Stimulated activated CD4-positive, alpha-beta T cell treated with anti-CD3 and anti-CD28 coated beads, TNF-alpha, amount 100 ng/mL, for 1 hour (primary cell): ENCODE results near the gene PDZD8.
"Not testable (repeated sequence)": the region's sequence is repeated elsewhere in the genome, so short reads cannot be mapped to it uniquely, and the experiment has no call there.

Experiments
- DNase-seq, 3 donors: peaks; one replicate each; pipeline ENCODE4 v3.0.0-alpha.2; 2020; ENCODE audit warnings: low read depth in 3 of 3, low spot score in 1 of 3

The PDZD8 gene

DNA sequence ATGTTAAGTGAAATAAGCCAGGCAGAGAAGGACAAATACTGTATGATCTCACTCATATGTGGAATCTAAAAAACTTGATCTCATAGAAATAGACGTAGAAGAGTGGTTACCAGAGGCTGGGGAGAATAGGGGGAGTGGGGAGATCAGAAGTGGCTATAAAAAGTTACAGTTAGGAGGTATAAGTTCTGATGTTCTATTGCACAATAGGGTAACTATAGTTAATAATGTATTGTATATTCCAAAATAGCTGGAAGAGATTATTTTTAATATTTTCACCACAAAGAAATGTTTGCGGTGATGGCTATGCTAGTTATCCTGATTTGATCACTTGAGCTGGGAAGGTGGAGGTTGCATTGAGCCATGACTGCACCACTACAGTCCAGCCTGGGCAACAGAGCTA, 80.5 kb downstream of the PDZD8 start:
- DNase-seq: no peak

GRCh38 chr10:117294039-117294645, 81.1 kb downstream of the PDZD8 start:
- DNase-seq: no peak

DNA sequence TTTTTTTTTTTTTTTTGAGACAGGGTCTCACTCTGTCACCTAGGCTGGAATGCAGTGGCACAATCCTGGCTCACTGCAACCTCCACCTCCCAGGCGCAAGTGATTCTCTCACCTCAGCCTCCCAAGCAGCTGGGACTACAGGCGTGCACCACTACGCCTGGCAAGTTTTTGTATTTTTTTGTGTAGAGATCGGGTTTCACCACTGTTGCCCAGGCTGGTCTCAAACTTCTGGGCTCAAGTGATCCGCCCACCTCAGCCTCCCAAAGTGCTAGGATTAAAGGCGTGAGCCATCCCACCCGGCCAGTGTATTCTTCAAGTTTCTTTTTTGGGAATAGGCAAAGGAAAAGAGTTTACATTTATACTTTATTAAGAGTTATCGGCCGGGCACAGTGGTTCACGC, 84.4 kb downstream of the PDZD8 start:
- not testable (repeated sequence) for DNase-seq

GRCh38 chr10:117284716-117285494, 90.3 kb downstream of the PDZD8 start:
- DNase-seq: no peak

DNA sequence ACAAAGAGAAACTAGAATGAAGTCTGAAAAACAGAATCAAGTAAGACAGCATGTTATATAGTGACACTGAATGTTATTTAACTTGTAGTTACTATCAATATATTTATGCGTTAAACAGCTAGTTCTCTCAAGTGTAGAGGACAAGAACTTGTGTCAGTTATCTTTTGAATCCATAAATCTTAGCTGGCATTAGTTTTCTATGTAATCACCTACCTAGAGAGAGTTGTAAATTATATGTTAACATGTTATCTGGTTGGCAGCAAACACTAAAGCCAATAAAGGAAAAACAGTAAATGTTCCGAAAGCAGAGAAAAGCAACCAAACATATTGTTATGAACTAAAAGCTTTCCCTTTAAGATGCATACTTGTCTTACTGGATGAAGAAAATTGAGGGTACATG, 97.6 kb downstream of the PDZD8 start:
- DNase-seq: no peak

- no peak for DNase-seq
These were observed 100.1 kb downstream of the PDZD8 start for GRCh38 chr10:117275121-117275520.

GRCh38 chr10:117274509-117274908, 100.7 kb downstream of the PDZD8 start:
- DNase-seq: no peak

DNA sequence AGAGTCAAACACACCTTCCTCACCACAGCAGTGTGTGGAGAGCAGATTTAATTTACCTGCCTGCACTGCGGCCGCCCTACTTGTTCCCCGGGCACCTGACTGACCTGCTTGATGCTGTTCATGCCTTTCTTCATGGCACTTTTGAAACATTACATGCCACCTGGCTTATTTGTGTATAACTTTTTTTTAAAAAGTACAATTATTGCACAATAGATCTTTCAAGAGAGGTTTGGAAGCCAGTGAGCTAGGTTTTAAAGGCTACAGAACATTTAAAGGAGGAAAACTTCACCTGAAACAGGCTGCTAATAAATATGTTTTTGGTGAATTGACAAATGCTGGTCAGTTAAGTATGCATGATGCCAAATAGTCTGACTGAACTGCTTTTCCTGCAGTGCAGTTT, 101.3 kb downstream of the PDZD8 start:
- DNase-seq: no peak

DNA sequence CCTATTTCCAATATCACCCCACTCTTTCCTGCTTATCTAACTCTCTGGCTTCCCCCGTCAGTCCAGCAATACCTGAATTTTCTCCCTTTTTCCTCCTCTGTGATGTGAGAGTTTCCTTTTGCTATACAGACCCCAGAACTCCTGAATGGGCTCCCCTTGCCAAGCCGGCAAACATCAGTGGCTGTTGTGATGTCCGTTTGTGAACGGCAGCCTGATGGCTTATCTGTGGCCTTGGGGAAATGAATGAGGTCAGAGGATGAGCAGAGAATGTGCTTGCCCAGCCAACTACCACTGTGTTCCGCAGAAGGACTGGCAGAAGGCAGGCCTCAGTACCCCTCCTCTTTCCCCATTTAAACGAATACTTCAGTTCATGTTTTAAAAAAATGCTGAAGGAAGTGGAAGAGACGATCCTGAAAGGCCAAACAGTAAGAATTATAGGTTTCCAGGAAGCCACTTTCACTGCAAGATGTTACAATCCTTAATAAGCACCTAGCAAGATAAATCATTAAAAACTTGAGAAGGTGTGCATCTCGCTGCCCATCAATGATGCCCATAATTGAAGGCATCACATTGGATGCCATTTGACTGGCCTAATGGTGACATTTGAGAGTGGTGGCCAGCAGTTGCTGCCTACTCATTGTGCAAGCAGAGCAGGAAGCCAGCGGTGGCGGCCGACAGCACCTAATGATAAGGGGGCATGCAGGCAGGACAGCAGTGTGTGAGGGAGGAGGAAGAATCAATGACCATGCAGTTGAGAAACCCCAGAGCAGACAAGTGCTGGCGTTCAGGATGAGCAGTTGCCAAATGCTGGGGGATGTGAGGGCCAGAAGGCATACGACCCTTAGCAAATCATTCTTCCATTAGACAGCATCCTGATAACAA, 102.8 kb downstream of the PDZD8 start:
- no peak for DNase-seq

- no peak for DNase-seq
These were observed 103.8 kb downstream of the PDZD8 start for GRCh38 chr10:117271427-117271826.

- no peak for DNase-seq
These were observed 106.3 kb downstream of the PDZD8 start for GRCh38 chr10:117268907-117269306.

- no peak for DNase-seq
These were observed 107.0 kb downstream of the PDZD8 start for GRCh38 chr10:117268258-117268657.

- no peak for DNase-seq
These were observed 108.4 kb downstream of the PDZD8 start for GRCh38 chr10:117266812-117267211.

DNA sequence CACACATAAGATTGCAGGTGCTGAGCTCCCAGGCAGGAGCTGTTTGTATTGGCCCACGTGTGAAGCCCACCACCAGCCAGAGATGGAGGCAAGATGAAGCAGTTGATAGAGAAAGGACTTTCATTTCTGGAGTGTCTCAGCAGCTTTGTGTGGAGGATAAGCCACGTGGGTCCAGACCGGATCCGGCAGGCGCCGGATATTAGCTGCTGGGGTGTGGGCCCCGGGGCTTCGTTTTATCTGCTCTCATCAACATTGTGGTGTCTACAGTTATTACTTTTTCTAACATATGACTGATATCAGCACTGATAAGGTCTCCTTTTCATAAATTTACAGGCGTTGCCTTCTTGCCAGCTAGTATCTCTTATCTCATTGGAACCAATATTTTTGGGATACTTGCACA, 108.8 kb downstream of the PDZD8 start:
- DNase-seq: no peak

GRCh38 chr10:117264782-117265181, 110.5 kb downstream of the PDZD8 start:
- no peak for DNase-seq

DNA sequence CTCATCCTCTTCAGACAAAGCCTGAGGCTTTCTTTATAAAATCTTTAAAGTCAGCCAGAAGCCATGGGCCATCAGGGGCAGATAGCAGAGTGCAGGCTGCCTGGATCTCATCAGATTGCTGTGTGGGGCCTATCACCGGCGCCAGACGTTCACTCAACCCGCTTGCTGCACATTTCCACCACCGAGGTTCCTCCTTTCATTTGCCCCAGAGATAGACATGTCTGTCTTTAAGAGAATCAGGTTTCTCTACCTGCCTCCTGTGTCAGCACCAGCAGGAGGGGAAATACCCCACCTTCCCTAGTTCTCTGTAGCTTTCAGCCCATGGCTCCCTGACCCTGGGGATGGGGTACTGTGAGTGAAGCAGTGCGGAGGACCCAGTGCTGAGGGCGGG, 112.3 kb downstream of the PDZD8 start:
- no peak for DNase-seq

DNA sequence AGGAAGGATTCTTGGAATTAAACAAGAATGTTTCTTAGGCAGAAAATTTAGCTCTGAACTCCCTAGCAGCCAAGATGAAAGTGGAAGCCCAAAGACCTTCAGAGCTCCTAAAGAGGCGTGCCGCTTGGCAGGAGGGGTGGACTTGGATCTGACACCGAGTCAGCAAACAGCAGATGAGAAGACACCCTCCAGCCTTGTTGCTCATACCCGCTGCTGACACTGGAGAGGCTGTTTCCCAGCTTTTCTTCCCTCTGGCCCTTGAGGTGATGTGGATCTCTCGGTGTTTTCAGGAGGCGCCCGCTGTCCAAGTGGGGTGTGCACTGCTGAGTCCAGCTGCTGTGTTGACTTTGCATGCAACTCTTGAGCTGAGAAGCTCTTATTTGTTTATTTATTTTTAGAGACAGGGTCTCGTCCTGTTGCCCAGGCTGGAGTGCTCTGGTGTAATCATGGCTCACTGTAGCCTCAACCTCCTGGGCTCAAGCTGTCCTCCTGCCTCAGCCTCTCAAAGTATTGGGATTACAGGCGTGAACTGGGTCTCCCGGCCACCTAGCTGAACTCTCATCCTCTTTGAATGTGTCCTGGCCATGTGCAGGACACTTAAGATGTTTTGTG, 112.8 kb downstream of the PDZD8 start:
- no peak for DNase-seq

- DNase-seq: no peak
These were observed 113.7 kb downstream of the PDZD8 start for GRCh38 chr10:117261501-117261900.

- no peak for DNase-seq
These were observed 115.2 kb downstream of the PDZD8 start for GRCh38 chr10:117260084-117260483.

DNA sequence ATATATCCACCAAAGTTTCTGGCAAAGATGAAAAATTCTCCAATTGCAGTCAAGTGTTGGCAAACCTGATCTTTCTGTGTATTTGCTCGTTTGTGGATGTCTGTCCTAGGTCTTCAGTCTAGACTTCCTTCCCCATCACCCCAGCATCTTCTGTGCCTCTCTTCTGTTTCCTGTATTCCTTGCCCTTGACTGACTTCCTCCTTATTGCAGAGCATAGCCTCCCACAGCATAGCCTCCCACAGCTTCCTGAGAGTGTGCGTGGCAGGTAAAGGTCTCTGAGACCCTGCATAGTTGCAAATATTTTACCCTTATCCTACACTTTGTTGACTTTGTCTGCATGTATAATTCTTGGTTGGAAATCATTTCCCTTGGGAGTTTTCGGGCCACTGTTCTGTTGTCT, 116.0 kb downstream of the PDZD8 start:
- no peak for DNase-seq

DNA sequence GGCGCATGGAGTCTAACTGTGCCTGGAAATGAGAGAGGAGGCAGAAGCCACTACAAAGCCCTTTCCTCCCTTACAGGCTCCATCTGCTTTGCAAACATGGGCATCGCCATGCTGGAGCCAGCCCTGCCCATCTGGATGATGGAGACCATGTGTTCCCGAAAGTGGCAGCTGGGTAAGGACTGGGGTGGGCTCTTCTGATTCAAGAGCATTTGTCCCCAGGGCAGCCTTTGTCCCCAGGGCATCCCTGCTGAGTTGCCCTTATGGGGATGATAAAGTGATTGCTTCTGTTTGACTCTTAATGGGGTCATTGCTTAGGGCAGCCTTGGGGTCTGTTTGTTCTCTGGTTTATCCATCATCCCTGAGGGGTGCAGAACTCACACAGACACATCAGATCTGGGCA, 117.5 kb downstream of the PDZD8 start:
- no peak for DNase-seq

DNA sequence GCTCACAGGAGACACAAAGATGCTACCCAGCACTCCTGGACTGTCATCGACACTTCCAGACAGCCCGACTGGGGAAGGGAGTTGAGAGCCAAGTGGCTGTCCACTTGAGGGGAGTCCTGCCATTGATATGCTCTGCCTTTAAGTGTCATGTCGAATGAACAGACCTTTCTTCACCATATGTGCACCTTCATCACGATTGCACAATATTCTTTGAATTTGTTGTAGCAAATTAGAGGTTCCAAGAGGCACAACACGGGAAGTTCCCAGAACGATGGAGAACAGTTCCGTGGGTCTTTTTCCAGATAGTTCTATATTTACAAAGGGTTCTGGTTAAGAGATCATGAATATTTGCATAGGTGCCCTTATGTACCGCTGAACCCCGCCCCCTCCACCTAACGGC, 118.3 kb downstream of the PDZD8 start:
- DNase-seq: no peak
